NCI-H345 treated with DMSO at 0.1 percent for 48 hours (cell line): Measurements from ENCODE around the gene RABGAP1L.
"Not testable (repeated sequence)": the region's sequence is repeated elsewhere in the genome, so short reads cannot be mapped to it uniquely, and the experiment has no call there.

Experiments
- DNase-seq: peaks from one replicate; lab custom pipeline; 2025; ENCODE audit not compliant: unreplicated experiment; lab: John Stamatoyannopoulos, UW

RABGAP1L gene

GRCh38 chr1:174794861-174795260, 635.5 kb downstream of the RABGAP1L start:
- no peak for DNase-seq

- DNase-seq = no peak
These were observed 636.5 kb downstream of the RABGAP1L start for GRCh38 chr1:174795806-174796205.

GRCh38 chr1:174797398-174797797, 638.1 kb downstream of the RABGAP1L start:
- no peak for DNase-seq

- no peak for DNase-seq
These were observed 639.8 kb downstream of the RABGAP1L start for GRCh38 chr1:174799136-174799479.

- DNase-seq = no peak
These were observed 641.0 kb downstream of the RABGAP1L start for GRCh38 chr1:174800216-174800851.

- DNase-seq = no peak
These were observed 641.6 kb downstream of the RABGAP1L start for GRCh38 chr1:174800876-174801275.

- no peak for DNase-seq
These were observed 650.5 kb downstream of the RABGAP1L start for GRCh38 chr1:174809755-174810280.

- peak; percentile 51 for DNase-seq
These were observed 652.7 kb downstream of the RABGAP1L start for GRCh38 chr1:174812016-174812415.

- no peak for DNase-seq
These were observed 653.3 kb downstream of the RABGAP1L start for GRCh38 chr1:174812656-174813055.

GRCh38 chr1:174815036-174815435, 655.7 kb downstream of the RABGAP1L start:
- DNase-seq = no peak

GRCh38 chr1:174815474-174815908, 656.2 kb downstream of the RABGAP1L start:
- no peak for DNase-seq

- not testable (repeated sequence) for DNase-seq
These were observed 657.3 kb downstream of the RABGAP1L start for GRCh38 chr1:174816621-174817020.

- DNase-seq = no peak
These were observed 658.8 kb downstream of the RABGAP1L start for GRCh38 chr1:174818014-174818616.

GRCh38 chr1:174818951-174819350, 659.6 kb downstream of the RABGAP1L start:
- no peak for DNase-seq

GRCh38 chr1:174819596-174819995, 660.3 kb downstream of the RABGAP1L start:
- no peak for DNase-seq

GRCh38 chr1:174825127-174825526, 665.8 kb downstream of the RABGAP1L start:
- DNase-seq = no peak

GRCh38 chr1:174825806-174826205, 666.5 kb downstream of the RABGAP1L start:
- DNase-seq = no peak

GRCh38 chr1:174828264-174828663, 668.9 kb downstream of the RABGAP1L start:
- DNase-seq = no peak

GRCh38 chr1:174829990-174830389, 670.7 kb downstream of the RABGAP1L start:
- no peak for DNase-seq

- DNase-seq = no peak
These were observed 677.2 kb downstream of the RABGAP1L start for GRCh38 chr1:174836543-174836942.

GRCh38 chr1:174837386-174837785, 678.1 kb downstream of the RABGAP1L start:
- no peak for DNase-seq

GRCh38 chr1:174839211-174839610, 679.9 kb downstream of the RABGAP1L start:
- no peak for DNase-seq

GRCh38 chr1:174841747-174842146, 682.4 kb downstream of the RABGAP1L start:
- no peak for DNase-seq
